H9 (cell line): ENCODE measurements around the gene IL16. TPM values are rescaled to one million over a fixed set of nuclear protein-coding genes. Genes with fewer than 3 reads are reported as not detected.

Source experiments
- DNase-seq: peaks from one replicate; pipeline ENCODE4 v3.0.0-alpha.2; 2017
- H2AFZ ChIP-seq: one replicate; pipeline ENCODE4 v1.6.1; 2013; ENCODE audit warnings: mild to moderate bottlenecking, low read length, control low read depth, moderate library complexity
- H2AK5ac ChIP-seq: 2 replicates; pipeline ENCODE4 v1.6.1; 2013; ENCODE audit warnings: low read length, control low read depth, mixed read lengths; ENCODE audit not compliant: insufficient read length
- H2BK120ac ChIP-seq: one replicate; pipeline ENCODE4 v1.6.1; 2013; ENCODE audit warnings: low read depth, mild to moderate bottlenecking, low read length, control low read depth, inconsistent platforms; ENCODE audit not compliant: poor library complexity, severe bottlenecking
- H2BK12ac ChIP-seq: 2 replicates; pipeline ENCODE4 v1.6.1; 2013; ENCODE audit warnings: low read length, control low read depth, mixed read lengths, low read depth; ENCODE audit not compliant: insufficient read length
- H2BK15ac ChIP-seq: 2 replicates; pipeline ENCODE4 v1.6.1; 2013; ENCODE audit warnings: low read depth, low read length, control low read depth
- H2BK20ac ChIP-seq: one replicate; pipeline ENCODE4 v1.6.1; 2013; ENCODE audit warnings: low read depth, mild to moderate bottlenecking, low read length, control low read depth, inconsistent platforms; ENCODE audit not compliant: poor library complexity, severe bottlenecking
- H2BK5ac ChIP-seq: 2 replicates; pipeline ENCODE4 v1.6.1; 2013; ENCODE audit warnings: low read length, control low read depth, mixed read lengths; ENCODE audit not compliant: insufficient read length
- H3K14ac ChIP-seq: 2 replicates; pipeline ENCODE4 v1.6.1; 2013; ENCODE audit warnings: low read length, control low read depth; ENCODE audit not compliant: insufficient read depth
- H3K18ac ChIP-seq: 2 replicates; pipeline ENCODE4 v1.6.1; 2013; ENCODE audit warnings: low read depth, mild to moderate bottlenecking, mixed read lengths, low read length, control low read depth; ENCODE audit not compliant: insufficient read length
- H3K23ac ChIP-seq: 2 replicates; pipeline ENCODE4 v1.6.1; 2013; ENCODE audit warnings: low read length, control low read depth, mixed read lengths, low read depth; ENCODE audit not compliant: insufficient read length
- H3K23me2 ChIP-seq: 2 replicates; pipeline ENCODE4 v1.6.1; 2013; ENCODE audit warnings: low read depth, mild to moderate bottlenecking, mixed read lengths, low read length, control low read depth; ENCODE audit not compliant: insufficient read length, poor library complexity, severe bottlenecking
- H3K27ac ChIP-seq: 2 replicates; pipeline ENCODE4 v1.5.1; 2013; ENCODE audit warnings: low read length, control low read depth, mixed read lengths, low read depth; ENCODE audit not compliant: insufficient read length
- H3K27me3 ChIP-seq: 2 replicates; pipeline ENCODE4 v1.6.1; 2013; ENCODE audit warnings: low read length, control low read depth, inconsistent platforms; ENCODE audit not compliant: insufficient read depth
- H3K4ac ChIP-seq: 2 replicates; pipeline ENCODE4 v1.6.1; 2013; ENCODE audit warnings: low read depth, mild to moderate bottlenecking, control low read depth, inconsistent platforms, low read length, moderate library complexity
- H3K4me1 ChIP-seq: 2 replicates; pipeline ENCODE4 v1.6.1; 2013; ENCODE audit warnings: low read length, control low read depth, inconsistent platforms; ENCODE audit not compliant: insufficient read depth
- H3K4me2 ChIP-seq: 2 replicates; pipeline ENCODE4 v1.6.1; 2013; ENCODE audit warnings: low read length, control low read depth, mixed read lengths; ENCODE audit not compliant: insufficient read length, insufficient read depth
- H3K56ac ChIP-seq: 2 replicates; pipeline ENCODE4 v1.6.1; 2013; ENCODE audit warnings: low read depth, mild to moderate bottlenecking, mixed read lengths, low read length, control low read depth; ENCODE audit not compliant: insufficient read length
- H3K79me1 ChIP-seq: 2 replicates; pipeline ENCODE4 v1.6.1; 2013; ENCODE audit warnings: low read depth, mild to moderate bottlenecking, moderate library complexity, low read length, control low read depth, inconsistent platforms; ENCODE audit not compliant: insufficient read depth, poor library complexity, severe bottlenecking
- H3K79me2 ChIP-seq: 2 replicates; pipeline ENCODE4 v1.6.1; 2013; ENCODE audit warnings: low read length, control low read depth, inconsistent platforms; ENCODE audit not compliant: insufficient read depth
- H3K9ac ChIP-seq: 2 replicates; pipeline ENCODE4 v1.6.1; 2013; ENCODE audit warnings: low read length, control low read depth, mixed read lengths; ENCODE audit not compliant: insufficient read length; ENCODE audit errors: extremely low read depth
- H3K9me3 ChIP-seq: one replicate; pipeline ENCODE4 v1.6.1; 2013; ENCODE audit warnings: low read depth, low read length, inconsistent platforms; ENCODE audit not compliant: control insufficient read depth
- H3T11ph ChIP-seq: one replicate; pipeline ENCODE4 v1.6.1; 2013; ENCODE audit warnings: mild to moderate bottlenecking, low read length, control low read depth, inconsistent platforms
- H4K20me1 ChIP-seq: one replicate; pipeline ENCODE4 v1.6.1; 2013; ENCODE audit not compliant: control insufficient read depth, insufficient read length, insufficient read depth
- H4K5ac ChIP-seq: 2 replicates; pipeline ENCODE4 v1.6.1; 2013; ENCODE audit warnings: low read depth, mild to moderate bottlenecking, mixed read lengths, low read length, control low read depth; ENCODE audit not compliant: insufficient read length
- H4K8ac ChIP-seq: replicated peaks from 2 replicates; pipeline ENCODE4 v1.6.1; 2013; ENCODE audit warnings: low read length, control low read depth, mixed read lengths, low read depth; ENCODE audit not compliant: insufficient read length
- H4K91ac ChIP-seq: 2 replicates; pipeline ENCODE4 v1.6.1; 2013; ENCODE audit warnings: low read depth, mild to moderate bottlenecking, moderate library complexity, mixed read lengths, low read length, control low read depth; ENCODE audit not compliant: insufficient read length
- H3K27ac Mint-ChIP-seq, 3 experiments: 2 replicates in 2 of 3; 3 replicates in 1 of 3; pipeline ENCODE4 v1.8.0; 2020 to 2021; ENCODE audit warnings: mixed read lengths in 3 of 3, mild to moderate bottlenecking in 1 of 3, moderate library complexity in 1 of 3
- H3K27me3 Mint-ChIP-seq: 2 replicates; pipeline ENCODE4 v1.8.0; 2021; ENCODE audit warnings: low read depth, mild to moderate bottlenecking, moderate library complexity, mixed read lengths
- H3K36me3 Mint-ChIP-seq, 3 experiments: 2 replicates in 2 of 3; 3 replicates in 1 of 3; pipeline ENCODE4 v1.8.0; 2020 to 2021; ENCODE audit warnings: low read depth in 3 of 3, mixed read lengths in 3 of 3; ENCODE audit not compliant: insufficient read depth in 1 of 3
- H3K4me1 Mint-ChIP-seq, 2 experiments: 2 replicates each; pipeline ENCODE4 v1.8.0; 2020; ENCODE audit warnings: mixed read lengths in 2 of 2
- H3K4me3 Mint-ChIP-seq, 2 experiments: 2 replicates in 1 of 2; 3 replicates in 1 of 2; pipeline ENCODE4 v1.8.0; 2020 to 2021; ENCODE audit warnings: mild to moderate bottlenecking in 2 of 2, mixed read lengths in 2 of 2, moderate library complexity in 1 of 2
- H3K9me3 Mint-ChIP-seq, 2 experiments: 2 replicates in 1 of 2; 3 replicates in 1 of 2; pipeline ENCODE4 v1.8.0; 2020; ENCODE audit warnings: mild to moderate bottlenecking in 2 of 2, mixed read lengths in 2 of 2, moderate library complexity in 1 of 2
- CTCF ChIP-seq: fragments of 200-600 bp; sonication (generic); conservative IDR thresholded peaks from 3 replicates; pipeline ENCODE4 v1.8.0; 2021; ENCODE audit warnings: antibody characterized with exemption, mild to moderate bottlenecking
- WGBS: extraction: QIAGEN DNeasy Blood & Tissue Kit; methylation state at CpG from one replicate; pipeline ENCODE4 v1.1.7; 2013; ENCODE audit warnings: missing lambda C conversion rate, low lambda C conversion rate, mixed read lengths; ENCODE audit not compliant: insufficient read length; ENCODE audit errors: extremely low coverage; 5-methylcytosine and 5-hydroxymethylcytosine counted together
- total RNA-seq: library from RNA; stranded (reverse); gene quantifications from 2 replicates; pipeline ENCODE4 v1.2.1, GENCODE V29; 2021

The IL16 gene
- total RNA-seq, 1 experiment from 2014 or later = 0.28 TPM

- Mint-ChIP-seq H3K27me3 (no peaks in the 10 kb centered on the region; the same call in 1 of the 2 replicates), H3K27ac (no peak overlapping the region), H3K4me3 (no peak overlapping the region), H3K9me3 (peaks cover 0 to 4% of the 10 kb centered on the region in 2 experiments; a peak in 1 of 5 replicates), H3K36me3 (no peaks in the 10 kb centered on the region), H3K4me1 (peaks cover 8 to 9% of the 10 kb centered on the region in 2 experiments)
- Histone ChIP-seq H3K27me3 (no peaks in the 10 kb centered on the region), H3K4ac (no peak overlapping the region), H2BK120ac (no peak overlapping the region), H3K56ac (no peak overlapping the region), H3K23ac (no peak overlapping the region), H3K9me3 (no peaks in the 10 kb centered on the region), H3T11ph (no peak overlapping the region), H2BK15ac (no peak overlapping the region), H4K20me1 (no peaks in the 10 kb centered on the region), H3K4me2 (no peak overlapping the region), H3K23me2 (no peaks in the 10 kb centered on the region), H3K27ac (no peak overlapping the region), H2BK5ac (no peak overlapping the region), H2BK20ac (no peak overlapping the region), H2AK5ac (no peak overlapping the region), H4K91ac (no peak overlapping the region), H3K18ac (no peak overlapping the region), H4K8ac (no peak overlapping the region), H3K4me1 (no peaks in the 10 kb centered on the region), H2AFZ (no peak overlapping the region), H3K79me2 (no peaks in the 10 kb centered on the region), H2BK12ac (no peak overlapping the region), H3K9ac (no peak overlapping the region), H3K79me1 (no peaks in the 10 kb centered on the region), H4K5ac (no peak overlapping the region), H3K14ac (no peak overlapping the region)
- no peak for DNase-seq
- TF ChIP-seq CTCF = no peak
- no CpG with 5 or more reads among the region's 3 CpGs for WGBS
These were observed 152.6 kb downstream of the IL16 start for GRCh38 chr15:81349271-81349670.
